ENCODE data around the gene ZNF91.

- TF ChIP-seq EED (IDR thresholded peaks at IDR 0.05; ENCODE audit: low read depth) = no peak
- no peak for TF ChIP-seq RUNX3 (IDR thresholded peaks at IDR 0.05; ENCODE audit: low read length)
- TF ChIP-seq CTCF (IDR thresholded peaks at IDR 0.05 in 2 of 3, conservative IDR thresholded peaks at IDR 0.05 in 1 of 3; ENCODE audit: control insufficient read depth in 2 of 3, extremely low read depth in 1 of 3, insufficient read depth in 1 of 3, low read depth in 3 of 3, low read length in 3 of 3) = no peak
- TF ChIP-seq SRF (IDR thresholded peaks at IDR 0.05; ENCODE audit: low read depth in 2 of 2, low read length in 2 of 2) = no peak
- TF ChIP-seq POLR2A (IDR thresholded peaks at IDR 0.05; ENCODE audit: low read depth, low read length) = no peak
- no peak for TF ChIP-seq EP300 (IDR thresholded peaks at IDR 0.05; ENCODE audit: borderline replicate concordance in 1 of 2, control insufficient read depth in 1 of 2, low read depth in 2 of 2, low read length in 2 of 2)
Observed at GRCh38 chr19:23384166-23384565, 11.1 kb downstream of the ZNF91 start.
